ENCODE results near the gene FABP2. TPM values are rescaled to one million over a fixed set of nuclear protein-coding genes. Genes with fewer than 3 reads are reported as not detected.
"Not testable (repeated sequence)": the region's sequence is repeated elsewhere in the genome, so short reads cannot be mapped to it uniquely, and the experiment has no call there.

The FABP2 gene
- total RNA-seq, 1 experiment from 2014 or later = not detected

DNA sequence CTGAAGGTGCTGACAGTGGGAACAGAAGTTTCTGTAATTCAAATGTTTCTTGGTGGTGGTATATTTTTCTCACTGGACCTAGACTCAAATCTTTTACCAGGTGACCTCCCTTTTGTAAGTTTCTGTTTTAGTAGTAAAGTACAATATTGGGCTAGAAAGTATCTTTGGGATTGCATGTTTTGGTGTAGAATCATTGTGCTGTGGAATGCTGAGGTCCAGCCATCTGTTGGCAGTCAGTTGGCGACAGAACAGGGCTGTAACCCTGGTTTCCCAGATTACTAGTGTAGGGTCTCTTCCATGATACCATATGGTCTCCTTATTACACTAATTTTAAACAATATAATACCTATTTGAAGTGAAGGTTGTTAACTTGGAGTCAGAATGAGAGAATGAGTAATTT lies 34.9 kb upstream of the FABP2 start:
- H3K27me3 ChIP-seq (ENCODE audit: low read length); H3K4me1 ChIP-seq (ENCODE audit: low read length); DNase-seq; H3K79me2 ChIP-seq (ENCODE audit: low read length); H3K4me2 ChIP-seq (ENCODE audit: low read depth, low read length, poor library complexity, severe bottlenecking); H4K20me1 ChIP-seq (ENCODE audit: insufficient read depth, low read depth, low read length); H3K4me3 ChIP-seq (ENCODE audit: low read length); H3K36me3 ChIP-seq (ENCODE audit: insufficient read depth, low read length); H3K9ac ChIP-seq (ENCODE audit: low read length); H2AFZ ChIP-seq (ENCODE audit: low read length); H3K27ac ChIP-seq (ENCODE audit: low read length); H3K9me3 ChIP-seq (ENCODE audit: low read length); H3K9me2 ChIP-seq (replicated peaks; ENCODE audit: insufficient read depth, low read length): not testable (repeated sequence)

GRCh38 chr4:119356041-119356440 lies 34.1 kb upstream of the FABP2 start:
- not testable (repeated sequence) for H4K20me1 ChIP-seq (ENCODE audit: insufficient read depth, low read depth, low read length); H2AFZ ChIP-seq (ENCODE audit: low read length); H3K27ac ChIP-seq (ENCODE audit: low read length); H3K9ac ChIP-seq (ENCODE audit: low read length); DNase-seq; H3K4me2 ChIP-seq (ENCODE audit: low read depth, low read length, poor library complexity, severe bottlenecking); H3K36me3 ChIP-seq (ENCODE audit: insufficient read depth, low read length); H3K9me3 ChIP-seq (ENCODE audit: low read length); H3K9me2 ChIP-seq (replicated peaks; ENCODE audit: insufficient read depth, low read length); H3K79me2 ChIP-seq (ENCODE audit: low read length); H3K4me1 ChIP-seq (ENCODE audit: low read length); H3K27me3 ChIP-seq (ENCODE audit: low read length); H3K4me3 ChIP-seq (ENCODE audit: low read length)

DNA sequence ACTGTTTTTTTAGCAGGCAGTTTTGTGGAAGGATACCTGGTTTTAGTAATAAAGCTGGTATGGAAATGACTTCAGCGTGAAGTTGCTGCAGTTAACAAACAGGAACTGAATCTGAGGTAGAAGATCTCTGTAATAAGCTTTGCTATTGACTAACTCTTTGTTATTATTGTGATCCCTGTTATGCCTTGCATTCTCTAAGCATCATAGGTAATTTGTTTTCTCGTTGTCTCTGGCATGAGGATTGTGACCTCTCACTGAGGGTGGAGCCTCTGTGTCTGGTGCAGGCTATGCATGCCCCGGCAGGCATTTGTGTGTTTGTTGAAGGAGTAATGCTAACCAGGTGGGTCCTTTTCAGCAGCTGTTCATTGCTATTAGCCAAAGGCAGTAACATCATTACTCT lies 31.4 kb upstream of the FABP2 start:
- not testable (repeated sequence) for H3K9me2 ChIP-seq (replicated peaks; ENCODE audit: insufficient read depth, low read length); DNase-seq; H3K36me3 ChIP-seq (ENCODE audit: insufficient read depth, low read length); H3K4me1 ChIP-seq (ENCODE audit: low read length); H3K9ac ChIP-seq (ENCODE audit: low read length); H4K20me1 ChIP-seq (ENCODE audit: insufficient read depth, low read depth, low read length); H3K79me2 ChIP-seq (ENCODE audit: low read length); H3K4me2 ChIP-seq (ENCODE audit: low read depth, low read length, poor library complexity, severe bottlenecking); H2AFZ ChIP-seq (ENCODE audit: low read length); H3K9me3 ChIP-seq (ENCODE audit: low read length); H3K4me3 ChIP-seq (ENCODE audit: low read length); H3K27ac ChIP-seq (ENCODE audit: low read length); H3K27me3 ChIP-seq (ENCODE audit: low read length)

- not testable (repeated sequence) for H3K4me3 ChIP-seq (ENCODE audit: low read length); H4K20me1 ChIP-seq (ENCODE audit: insufficient read depth, low read depth, low read length); DNase-seq; H3K36me3 ChIP-seq (ENCODE audit: insufficient read depth, low read length); H3K4me2 ChIP-seq (ENCODE audit: low read depth, low read length, poor library complexity, severe bottlenecking); H3K4me1 ChIP-seq (ENCODE audit: low read length); H3K9me2 ChIP-seq (replicated peaks; ENCODE audit: insufficient read depth, low read length); H3K9ac ChIP-seq (ENCODE audit: low read length); H2AFZ ChIP-seq (ENCODE audit: low read length); H3K27ac ChIP-seq (ENCODE audit: low read length); H3K27me3 ChIP-seq (ENCODE audit: low read length); H3K9me3 ChIP-seq (ENCODE audit: low read length); H3K79me2 ChIP-seq (ENCODE audit: low read length)
These were observed 26.2 kb upstream of the FABP2 start for GRCh38 chr4:119348169-119348568.

GRCh38 chr4:119343293-119343692 lies 21.4 kb upstream of the FABP2 start:
- H3K9me3 ChIP-seq (ENCODE audit: low read length); H3K4me1 ChIP-seq (ENCODE audit: low read length); H2AFZ ChIP-seq (ENCODE audit: low read length); H3K4me2 ChIP-seq (ENCODE audit: low read depth, low read length, poor library complexity, severe bottlenecking); H3K9ac ChIP-seq (ENCODE audit: low read length); H4K20me1 ChIP-seq (ENCODE audit: insufficient read depth, low read depth, low read length); H3K27me3 ChIP-seq (ENCODE audit: low read length); H3K4me3 ChIP-seq (ENCODE audit: low read length); H3K79me2 ChIP-seq (ENCODE audit: low read length); H3K27ac ChIP-seq (ENCODE audit: low read length); DNase-seq; H3K9me2 ChIP-seq (replicated peaks; ENCODE audit: insufficient read depth, low read length); H3K36me3 ChIP-seq (ENCODE audit: insufficient read depth, low read length): not testable (repeated sequence)

DNA sequence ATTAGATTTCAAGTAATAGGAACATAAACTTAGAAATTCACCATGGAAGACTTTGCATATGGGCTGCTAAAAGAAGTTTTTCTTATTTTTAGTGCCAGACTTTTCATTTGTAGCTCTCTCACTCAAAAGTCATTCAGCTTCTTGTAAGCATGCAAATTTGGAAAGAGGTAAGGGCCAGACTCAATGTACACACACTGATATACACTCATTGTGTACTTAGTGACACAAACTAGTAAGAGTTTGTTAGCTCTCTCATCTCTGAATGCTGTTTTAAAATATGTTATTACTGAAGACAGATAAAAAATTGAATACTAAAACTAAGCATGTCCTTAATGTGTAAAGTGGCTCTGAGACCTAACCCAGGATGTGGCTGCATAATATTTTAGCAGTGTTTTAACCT lies 18.0 kb upstream of the FABP2 start:
- not testable (repeated sequence) for H3K4me2 ChIP-seq (ENCODE audit: low read depth, low read length, poor library complexity, severe bottlenecking); H3K4me3 ChIP-seq (ENCODE audit: low read length); H4K20me1 ChIP-seq (ENCODE audit: insufficient read depth, low read depth, low read length); H3K4me1 ChIP-seq (ENCODE audit: low read length); H2AFZ ChIP-seq (ENCODE audit: low read length); H3K27ac ChIP-seq (ENCODE audit: low read length); H3K36me3 ChIP-seq (ENCODE audit: insufficient read depth, low read length); DNase-seq; H3K9ac ChIP-seq (ENCODE audit: low read length); H3K9me2 ChIP-seq (replicated peaks; ENCODE audit: insufficient read depth, low read length); H3K79me2 ChIP-seq (ENCODE audit: low read length); H3K27me3 ChIP-seq (ENCODE audit: low read length); H3K9me3 ChIP-seq (ENCODE audit: low read length)

GRCh38 chr4:119337010-119337409 lies 15.1 kb upstream of the FABP2 start:
- Histone ChIP-seq H3K9me2 (replicated peaks; ENCODE audit: insufficient read depth, low read length) (no peaks in the 10 kb centered on the region), H3K27ac (ENCODE audit: low read length) (no peak overlapping the region), H3K9me3 (ENCODE audit: low read length) (no peaks in the 10 kb centered on the region), H3K36me3 (ENCODE audit: insufficient read depth, low read length) (no peaks in the 10 kb centered on the region), H3K4me2 (ENCODE audit: low read depth, low read length, poor library complexity, severe bottlenecking) (no peak overlapping the region), H3K9ac (ENCODE audit: low read length) (no peak overlapping the region), H3K4me3 (ENCODE audit: low read length) (no peak overlapping the region), H3K79me2 (ENCODE audit: low read length) (no peaks in the 10 kb centered on the region), H2AFZ (ENCODE audit: low read length) (no peak overlapping the region), H4K20me1 (ENCODE audit: insufficient read depth, low read depth, low read length) (no peaks in the 10 kb centered on the region), H3K27me3 (ENCODE audit: low read length) (no peaks in the 10 kb centered on the region), H3K4me1 (ENCODE audit: low read length) (no peaks in the 10 kb centered on the region)
- DNase-seq = no peak

- not testable (repeated sequence) for H3K9me3 ChIP-seq (ENCODE audit: low read length); H4K20me1 ChIP-seq (ENCODE audit: insufficient read depth, low read depth, low read length); H3K36me3 ChIP-seq (ENCODE audit: insufficient read depth, low read length); H3K9ac ChIP-seq (ENCODE audit: low read length); H3K79me2 ChIP-seq (ENCODE audit: low read length); H3K4me2 ChIP-seq (ENCODE audit: low read depth, low read length, poor library complexity, severe bottlenecking); H3K4me1 ChIP-seq (ENCODE audit: low read length); DNase-seq; H3K9me2 ChIP-seq (replicated peaks; ENCODE audit: insufficient read depth, low read length); H2AFZ ChIP-seq (ENCODE audit: low read length); H3K27ac ChIP-seq (ENCODE audit: low read length); H3K27me3 ChIP-seq (ENCODE audit: low read length); H3K4me3 ChIP-seq (ENCODE audit: low read length)
These were observed 14.5 kb upstream of the FABP2 start for GRCh38 chr4:119336332-119336979.

All from Karpas-422 (cell line).